Stimulated activated CD4-positive, alpha-beta T cell treated with anti-CD3 and anti-CD28 coated beads, TNF-alpha, amount 100 ng/mL, for 4 hours (primary cell): ENCODE measurements around the gene KHK.
"Not testable (repeated sequence)": the region's sequence is repeated elsewhere in the genome, so short reads cannot be mapped to it uniquely, and the experiment has no call there.

Experiments
- DNase-seq, 3 experiments: peaks; one replicate each; pipeline ENCODE4 v3.0.0-alpha.2; 2020; ENCODE audit warnings: low read depth in 3 of 3

Gene KHK

DNA sequence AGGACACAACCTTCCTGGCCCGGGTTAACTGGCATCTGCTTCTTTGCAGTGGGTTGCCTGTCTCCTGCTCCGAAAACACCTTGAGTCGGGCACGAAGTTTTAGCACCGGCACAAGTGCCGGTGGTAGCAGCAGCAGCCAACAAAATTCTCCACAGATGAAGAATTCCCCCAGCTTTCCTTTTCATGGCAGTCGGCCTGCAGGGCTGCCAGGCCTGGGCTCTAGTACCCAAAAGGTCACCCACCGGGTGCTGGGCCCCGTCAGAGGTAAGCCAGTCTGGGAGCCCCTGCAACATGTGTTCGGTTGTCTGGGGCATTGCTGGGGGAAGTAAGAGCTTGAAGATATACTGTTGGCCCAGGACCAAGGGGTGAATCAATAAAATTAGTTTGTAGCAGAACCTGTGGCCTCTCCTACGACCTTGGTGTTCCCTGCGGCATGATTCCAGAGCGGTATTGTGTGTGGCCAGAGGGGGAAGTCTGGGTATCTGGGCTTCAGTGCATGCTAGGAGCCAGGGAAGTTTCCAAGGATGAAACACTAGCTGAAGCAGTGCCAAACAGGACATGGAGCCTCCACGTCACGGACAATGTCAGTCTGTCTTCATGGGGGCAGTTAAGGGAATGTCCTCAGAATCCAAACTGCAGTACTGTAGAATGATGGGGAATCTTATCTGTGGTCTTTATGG lies 27.3 kb upstream of the KHK start:
- DNase-seq: no peak

DNA sequence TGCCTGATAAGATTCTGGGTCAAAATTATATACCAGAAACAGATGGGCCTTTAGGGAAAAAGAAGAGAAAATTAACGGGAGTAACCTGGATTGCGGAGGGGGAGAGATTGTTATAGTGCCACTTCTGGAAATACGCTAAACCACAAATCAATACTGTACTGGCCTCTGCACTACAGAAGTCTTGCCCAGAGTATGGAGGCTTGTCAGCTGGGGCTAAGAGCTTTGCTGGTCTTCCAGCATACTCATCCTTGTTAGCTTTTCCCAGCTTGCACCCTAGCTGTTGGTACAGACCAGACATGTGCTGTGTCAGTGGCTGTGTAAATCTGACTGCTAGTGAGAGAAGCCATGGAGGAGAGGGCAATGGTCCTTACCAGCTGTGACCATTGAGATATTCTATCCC lies 26.2 kb upstream of the KHK start:
- DNase-seq: no peak

DNA sequence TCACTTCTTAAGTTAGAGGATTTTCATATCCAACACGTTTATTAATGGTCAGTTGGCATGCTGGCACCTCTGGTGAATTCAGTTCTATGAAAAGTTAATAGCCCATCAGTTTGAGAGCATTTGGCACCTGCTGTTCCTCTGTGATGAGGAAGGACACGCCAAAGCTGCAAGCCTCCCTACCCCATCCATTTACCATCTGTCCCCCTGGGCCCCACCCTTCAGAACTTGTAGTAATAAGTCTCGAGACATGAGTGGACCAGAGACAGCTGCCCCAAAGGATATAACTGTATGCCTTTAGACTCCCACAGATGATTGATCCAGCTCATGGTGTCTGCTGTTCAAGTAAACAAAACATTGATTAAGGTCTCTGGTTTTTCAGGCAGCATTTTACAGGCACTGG lies 21.4 kb upstream of the KHK start:
- no peak for DNase-seq

GRCh38 chr2:27067385-27067784 lies 19.2 kb upstream of the KHK start:
- DNase-seq: no peak

GRCh38 chr2:27069436-27069835 lies 17.1 kb upstream of the KHK start:
- no peak for DNase-seq

DNA sequence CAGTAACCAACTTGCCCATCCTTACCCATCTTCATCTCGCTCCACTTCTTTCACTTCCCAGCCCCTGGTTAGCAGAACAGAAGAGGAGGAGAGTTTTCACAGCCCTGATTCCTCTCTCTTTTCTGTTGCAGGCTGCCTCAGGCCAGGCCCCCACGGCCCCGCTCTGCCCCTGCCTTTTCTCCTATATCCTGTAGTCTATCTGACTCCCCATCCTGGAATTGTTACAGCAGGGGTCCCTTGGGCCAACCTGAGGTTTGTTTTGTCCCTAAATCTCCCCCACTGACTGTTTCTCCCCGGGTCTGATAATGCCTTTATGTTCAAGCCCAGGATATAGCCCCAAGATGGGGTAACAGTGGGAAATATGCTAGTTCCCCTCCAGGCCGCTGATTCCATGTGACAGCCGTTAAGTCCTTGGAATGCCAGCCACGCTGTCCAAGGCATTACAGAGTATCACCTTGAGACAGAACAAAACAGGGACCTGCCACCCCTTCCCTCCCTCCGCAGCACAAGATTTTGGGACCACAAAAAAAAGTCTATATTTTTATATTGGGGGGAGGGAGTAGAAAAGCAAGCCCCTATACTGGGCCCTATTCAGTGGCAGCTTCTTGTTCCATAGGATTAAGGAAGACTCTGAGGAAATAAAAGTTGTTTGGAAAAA lies 16.5 kb upstream of the KHK start:
- no peak for DNase-seq

DNA sequence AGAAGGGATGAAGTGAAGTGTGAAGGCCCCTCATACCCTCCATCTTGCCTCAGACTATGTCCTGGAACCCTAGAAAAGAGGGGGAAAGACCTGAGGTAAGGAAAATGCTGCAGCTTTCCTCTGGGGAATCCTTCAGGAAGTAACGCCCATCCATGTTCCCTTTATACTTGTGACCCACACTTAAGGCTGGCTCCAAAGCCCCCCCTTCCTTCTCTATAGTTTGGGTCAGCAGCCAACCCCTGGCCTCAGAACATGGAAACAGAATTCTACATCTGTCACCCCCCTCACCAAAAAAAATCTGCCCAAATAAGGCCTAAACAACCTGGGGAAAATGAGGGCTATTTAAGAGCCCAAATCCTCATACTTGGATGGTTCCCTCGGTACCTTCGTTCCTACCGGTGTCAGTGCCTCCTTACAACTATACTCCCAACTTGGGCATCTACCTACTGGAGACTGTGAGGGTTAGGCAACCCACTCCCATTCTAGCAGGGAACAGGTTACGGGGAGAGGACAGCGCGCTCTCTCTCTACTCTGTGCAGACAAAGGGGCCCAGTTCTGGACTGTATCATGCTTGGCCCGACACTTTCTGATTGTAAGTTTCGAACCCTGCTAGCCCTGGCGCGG lies 15.8 kb upstream of the KHK start:
- DNase-seq: no peak

- peak; percentile 75 to 82 (median 77) for DNase-seq
These were observed 15.1 kb upstream of the KHK start, which contains the start of gene OST4 for GRCh38 chr2:27071277-27071989. Gene OST4 (minus strand): TSS chr2:27071654.

DNA sequence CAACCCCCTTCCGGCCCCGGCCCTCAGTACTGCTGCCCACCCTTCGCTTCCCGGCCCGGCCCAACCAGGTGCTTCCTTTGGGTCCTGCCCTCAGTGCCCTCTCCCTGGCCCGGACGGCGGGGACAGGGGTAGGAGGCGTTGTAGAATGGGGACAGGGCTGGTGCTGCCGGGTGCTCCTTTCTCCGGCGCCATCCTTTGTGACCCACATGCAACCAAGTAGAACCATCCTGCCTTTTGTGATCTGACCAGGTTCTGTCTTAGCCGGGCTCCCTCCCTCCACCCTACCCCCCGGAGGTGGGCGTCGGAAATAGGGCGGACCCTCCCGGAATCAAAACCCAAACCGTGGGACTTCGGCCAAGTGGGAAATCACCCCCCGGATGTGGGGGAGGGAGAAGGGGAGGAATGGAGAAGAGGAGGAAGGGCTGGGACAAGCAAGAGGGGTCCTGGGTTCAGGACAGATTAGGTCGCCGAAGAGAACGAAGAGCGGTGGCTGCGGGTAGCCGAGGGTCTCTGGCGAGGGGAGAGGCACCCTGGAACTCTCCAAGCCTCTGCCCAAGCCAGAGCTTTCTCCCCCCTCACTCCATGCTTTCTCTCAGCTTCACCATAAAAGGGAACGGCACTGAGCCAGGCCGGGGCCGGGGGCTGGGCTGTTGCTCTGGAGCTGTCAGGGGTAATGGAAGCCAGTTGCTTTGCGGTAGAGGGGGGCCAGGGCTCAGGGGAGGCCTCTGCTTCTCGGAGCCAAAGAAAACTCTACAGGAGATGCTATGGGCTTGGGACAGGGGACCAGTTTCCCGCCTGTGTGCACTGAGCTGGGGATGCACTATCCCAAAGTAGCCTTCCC lies 14.4 kb upstream of the KHK start:
- DNase-seq: peak in 1 of 3 experiments; percentile 31

DNA sequence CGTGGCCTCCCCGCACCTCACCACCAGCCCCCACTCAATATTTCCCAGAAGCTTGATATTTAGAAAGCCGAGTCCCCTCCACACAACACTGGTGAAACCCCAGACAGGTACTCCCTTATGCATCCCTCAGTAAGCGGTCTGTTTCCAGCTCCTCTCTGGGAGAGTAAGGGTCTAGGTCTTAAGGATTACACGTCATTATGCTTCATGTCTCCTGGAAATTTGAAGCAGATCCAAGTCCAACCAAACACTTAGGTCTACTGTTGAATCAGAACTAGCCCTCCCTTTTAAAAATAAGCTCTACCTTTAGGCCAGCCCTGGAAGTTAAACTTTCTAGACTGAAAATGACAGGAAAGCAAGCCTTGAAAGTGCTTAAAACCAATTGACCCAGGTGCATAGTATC lies 13.7 kb upstream of the KHK start:
- DNase-seq: no peak

GRCh38 chr2:27073782-27074181 lies 12.8 kb upstream of the KHK start:
- no peak for DNase-seq

DNA sequence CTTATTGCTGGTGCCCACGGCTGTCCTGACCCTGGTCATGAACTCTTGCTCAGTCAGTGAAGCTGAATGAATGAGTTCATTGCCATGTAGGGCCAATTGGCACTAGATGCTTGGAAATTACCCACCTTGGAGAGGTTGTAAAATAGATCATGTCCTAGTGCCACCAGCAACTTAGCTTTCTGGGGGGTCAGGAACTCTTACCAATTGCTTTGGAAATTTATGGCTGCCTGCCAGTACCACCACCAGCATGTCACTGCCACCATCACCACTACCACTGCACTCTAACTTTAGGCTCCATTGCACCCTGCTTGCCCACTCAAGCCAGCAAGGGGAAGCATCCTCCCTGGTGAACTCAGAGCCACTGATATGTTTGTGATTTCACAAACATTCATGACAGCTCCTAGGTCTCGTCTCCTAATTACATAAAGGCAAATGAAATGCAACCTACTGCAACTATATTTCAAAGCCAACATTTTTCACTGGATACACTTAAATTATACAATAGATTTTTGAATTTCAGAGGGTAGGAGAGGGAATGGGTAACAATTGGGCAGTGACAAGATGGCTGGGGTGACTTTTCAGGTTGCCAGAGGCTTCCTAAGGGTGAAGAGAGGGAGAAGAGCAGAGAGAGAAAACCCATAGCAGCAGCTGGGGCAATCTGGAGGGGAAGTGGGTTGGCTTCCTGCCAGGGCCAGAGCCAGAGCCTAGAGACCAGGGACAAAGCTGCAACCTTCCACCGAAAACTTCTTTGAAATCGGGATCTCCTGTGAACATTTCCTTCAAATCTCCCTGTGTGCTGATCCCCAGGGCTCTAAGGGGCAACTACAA lies 11.6 kb upstream of the KHK start:
- DNase-seq: peak in 1 of 3 experiments; percentile 28

DNA sequence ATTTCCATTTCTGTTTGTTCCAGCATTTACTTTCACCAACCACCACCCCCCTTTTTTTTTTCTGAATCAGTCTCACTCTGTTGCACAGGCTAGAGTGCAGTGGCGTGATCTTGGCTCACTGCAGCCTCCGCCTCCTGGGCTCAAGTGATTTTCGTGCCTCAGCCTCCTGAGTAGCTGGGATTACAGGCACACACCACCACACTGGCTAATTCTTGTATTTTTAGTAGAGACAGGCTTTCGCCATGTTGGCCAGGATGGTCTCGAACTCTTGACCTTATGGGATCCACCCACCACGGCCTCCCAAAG lies 11.1 kb upstream of the KHK start:
- not testable (repeated sequence) for DNase-seq

GRCh38 chr2:27076323-27076722 lies 10.2 kb upstream of the KHK start:
- DNase-seq: no peak

DNA sequence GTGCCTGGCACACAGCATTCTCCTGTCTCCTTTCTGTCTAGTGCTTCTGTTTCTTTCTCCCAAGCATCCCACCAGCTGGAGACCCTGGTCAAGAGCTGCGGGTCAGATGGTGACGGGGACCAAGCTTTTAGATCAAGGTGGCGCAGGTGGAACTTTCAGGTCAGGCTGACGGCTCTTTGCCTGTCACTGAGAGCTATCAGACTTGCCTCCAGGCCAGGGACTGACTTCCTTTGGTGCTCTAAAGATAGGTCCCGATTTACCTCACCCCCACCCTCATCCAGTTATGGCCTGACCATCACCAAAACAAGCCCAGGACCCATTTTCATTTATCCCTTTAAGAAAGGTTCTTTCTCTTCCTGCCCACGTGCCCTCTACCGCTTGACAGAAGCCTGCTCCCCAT lies 9.3 kb upstream of the KHK start:
- no peak for DNase-seq

- no peak for DNase-seq
These were observed 8.0 kb upstream of the KHK start, which contains the start of gene EMILIN1 for GRCh38 chr2:27078267-27079194. Gene EMILIN1 (plus strand): TSS chr2:27078615. CDS start chr2:27079066, 451 bp downstream.

DNA sequence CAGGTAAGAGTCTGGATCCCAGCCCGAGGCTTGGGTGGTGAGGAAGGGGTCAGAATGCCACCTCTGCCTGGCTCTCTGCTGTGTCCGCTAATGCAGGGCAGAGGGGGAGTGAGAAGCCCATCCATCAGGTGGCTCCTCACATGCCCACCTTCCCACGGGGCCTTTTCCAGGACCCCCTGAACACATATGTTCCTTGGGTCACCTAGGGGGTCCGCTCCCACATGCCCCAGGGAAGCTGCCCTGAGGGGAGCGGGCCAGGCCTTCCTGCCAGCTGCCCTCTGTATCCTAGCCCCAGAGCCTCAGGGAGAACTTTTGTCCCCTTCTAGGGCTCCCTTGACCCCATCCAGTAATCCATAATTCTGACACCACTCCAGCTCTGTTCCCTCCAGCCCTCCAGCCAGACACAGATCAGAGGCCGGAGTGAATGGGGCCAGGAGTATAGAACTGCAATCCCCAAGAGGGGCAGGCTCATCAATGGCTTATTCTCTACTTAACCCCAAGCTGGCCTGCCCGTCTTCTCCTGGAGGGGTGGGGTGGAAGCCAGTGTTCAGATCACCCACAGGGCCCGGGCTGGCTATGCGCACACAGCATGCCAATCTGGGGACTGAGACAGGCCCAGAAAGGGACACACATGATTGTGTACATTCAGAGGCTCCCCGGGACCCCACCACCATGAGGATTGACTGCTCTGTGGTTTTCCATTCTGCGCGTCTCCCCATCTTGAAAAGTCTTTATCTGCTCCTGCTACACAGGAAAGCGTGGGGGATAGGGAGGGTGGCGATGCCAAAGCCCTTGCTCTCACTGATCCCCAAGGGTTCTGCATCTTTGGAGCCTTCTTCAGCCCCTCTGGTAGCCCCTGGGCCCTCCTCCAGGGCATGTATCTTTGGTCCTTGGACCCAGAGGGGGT lies 7.1 kb upstream of the KHK start:
- DNase-seq: no peak

GRCh38 chr2:27080140-27080469 lies 6.5 kb upstream of the KHK start:
- no peak for DNase-seq

- DNase-seq: no peak
These were observed 6.0 kb upstream of the KHK start for GRCh38 chr2:27080603-27080936.
